ENCODE results near the gene ISX. TPM values are rescaled to one million over a fixed set of nuclear protein-coding genes. Genes with fewer than 3 reads are reported as not detected.

The ISX gene
- total and polyA plus RNA-seq, 9 of the 15 experiments (the other 6 are each of a cell fraction or from before 2014, with no cell fraction given), result 0.03 to 0.36 (median 0.07) TPM

- 100% methylated on average over 1 of the region's 1 CpG for WGBS (ENCODE audit: insufficient coverage, low coverage, missing lambda C conversion rate)
- Histone ChIP-seq H3K4me2 (ENCODE audit: insufficient read depth, low read length) (no peak overlapping the region), H2AFZ (ENCODE audit: low read depth, low read length) (no peak overlapping the region), H3K27me3 (ENCODE audit: control insufficient read depth in 2 of 2, insufficient read depth in 2 of 2, low read length in 2 of 2) (no peaks in the 10 kb centered on the region), H3K9me1 (ENCODE audit: control insufficient read depth, insufficient read depth, low read length) (no peaks in the 10 kb centered on the region), H3K27ac (ENCODE audit: extremely low read depth, low read depth, low read length) (no peak overlapping the region), H3K36me3 (ENCODE audit: control insufficient read depth, insufficient read depth, low read length) (no peaks in the 10 kb centered on the region), H3K9ac (ENCODE audit: insufficient read depth in 1 of 2, low read depth in 2 of 2, low read length in 2 of 2) (no peak overlapping the region), H3K79me2 (ENCODE audit: control insufficient read depth, insufficient read depth, low read length) (no peaks in the 10 kb centered on the region), H4K20me1 (replicated peaks; ENCODE audit: control insufficient read depth, insufficient read depth, low read length) (no peaks in the 10 kb centered on the region), H3K4me1 (replicated peaks in 1 of 2; ENCODE audit: control insufficient read depth in 2 of 2, insufficient read depth in 2 of 2, low read length in 2 of 2) (no peaks in the 10 kb centered on the region), H3K9me3 (replicated peaks; ENCODE audit: control insufficient read depth, insufficient read depth, low read depth, low read length) (no peaks in the 10 kb centered on the region), H3K4me3 (no peak overlapping the region)
- no peak for FAIRE-seq
- ATAC-seq, result no peak
- POLR2A ChIA-PET, result interaction anchor here (1.1 kb wide), 2 partner anchors 9 to 15 kb away, joined by 3 read pairs; no protein-coding TSS in a partner anchor
- TF ChIP-seq ZNF644 (tag; IDR thresholded peaks at IDR 0.05; ENCODE audit: low read depth) (no peak), IFI16 (CRISPR knock-in tag; IDR thresholded peaks at IDR 0.05) (no peak)
- in situ Hi-C loops (cut with MboI), result no loop called here
- BruUV-seq (replicated peaks), result no TSS peak
- CTCF ChIA-PET (ENCODE audit: low intra/inter-chr PET ratio), result no interaction called here
- DNase-seq (ENCODE audit: extremely low read depth in 1 of 4, low spot score in 3 of 4), result no peak
- intact Hi-C loops (cut with micrococcal nuclease), result no loop called here
These were observed 23.2 kb downstream of the ISX start for GRCh38 chr22:35089139-35089538.

DNA sequence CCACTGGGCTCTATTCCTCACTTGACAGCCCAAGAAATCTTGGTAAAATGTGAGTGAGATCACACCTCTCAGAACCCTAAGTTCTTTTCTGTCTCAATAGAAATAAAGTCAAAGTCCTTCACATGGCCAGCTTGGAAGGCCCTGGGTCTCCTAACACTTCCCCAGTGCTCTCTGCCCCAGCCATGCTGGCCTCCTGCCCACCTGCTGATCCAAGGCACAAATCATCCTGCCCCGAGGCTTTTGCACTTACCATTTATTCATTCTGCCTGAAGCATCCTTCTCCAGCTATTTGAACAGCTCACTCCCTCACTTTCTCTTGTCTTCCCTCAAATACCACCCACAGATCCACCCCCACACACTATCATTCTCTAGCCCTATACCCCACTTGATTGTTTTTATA, 26.4 kb downstream of the ISX start:
- FAIRE-seq (no peak), ATAC-seq (no peak), DNase-seq (ENCODE audit: extremely low read depth in 1 of 4, low spot score in 3 of 4) (no peak)
- WGBS (ENCODE audit: insufficient coverage, low coverage, missing lambda C conversion rate), result 50% methylated on average over 1 of the region's 1 CpG
- in situ Hi-C loops (cut with MboI) (no loop called here), intact Hi-C loops (cut with micrococcal nuclease) (no loop called here)
- Histone ChIP-seq H3K27me3 (ENCODE audit: control insufficient read depth in 2 of 2, insufficient read depth in 2 of 2, low read length in 2 of 2) (no peaks in the 10 kb centered on the region), H3K27ac (ENCODE audit: extremely low read depth, low read depth, low read length) (no peak overlapping the region), H3K4me3 (no peak overlapping the region), H3K4me1 (replicated peaks in 1 of 2; ENCODE audit: control insufficient read depth in 2 of 2, insufficient read depth in 2 of 2, low read length in 2 of 2) (no peaks in the 10 kb centered on the region), H3K36me3 (ENCODE audit: control insufficient read depth, insufficient read depth, low read length) (no peaks in the 10 kb centered on the region), H3K9me1 (ENCODE audit: control insufficient read depth, insufficient read depth, low read length) (no peaks in the 10 kb centered on the region), H3K79me2 (ENCODE audit: control insufficient read depth, insufficient read depth, low read length) (no peaks in the 10 kb centered on the region), H3K9ac (ENCODE audit: insufficient read depth in 1 of 2, low read depth in 2 of 2, low read length in 2 of 2) (no peak overlapping the region), H3K4me2 (ENCODE audit: insufficient read depth, low read length) (no peak overlapping the region), H2AFZ (ENCODE audit: low read depth, low read length) (no peak overlapping the region), H4K20me1 (replicated peaks; ENCODE audit: control insufficient read depth, insufficient read depth, low read length) (no peaks in the 10 kb centered on the region), H3K9me3 (replicated peaks; ENCODE audit: control insufficient read depth, insufficient read depth, low read depth, low read length) (no peaks in the 10 kb centered on the region)
- no TSS peak for BruUV-seq (replicated peaks)
- ChIA-PET CTCF (ENCODE audit: low intra/inter-chr PET ratio) (no interaction called here), POLR2A (no interaction called here)
- TF ChIP-seq JUNB (CRISPR knock-in tag; conservative IDR thresholded peaks at IDR 0.05) (no peak), STAT5A (IDR thresholded peaks at IDR 0.05; ENCODE audit: borderline replicate concordance, low read length) (no peak), SREBF1 (IDR thresholded peaks at IDR 0.05; ENCODE audit: borderline replicate concordance, low read depth, low read length) (no peak)
